GM18526 (cell line): Measurements from ENCODE around the gene TEFM.

Experiments
- POLR2A ChIP-seq: IDR thresholded peaks from 3 replicates; pipeline ENCODE4 v1.6.1; 2011; ENCODE audit not compliant: insufficient read length; ENCODE audit errors: extremely low read depth

Gene TEFM

DNA sequence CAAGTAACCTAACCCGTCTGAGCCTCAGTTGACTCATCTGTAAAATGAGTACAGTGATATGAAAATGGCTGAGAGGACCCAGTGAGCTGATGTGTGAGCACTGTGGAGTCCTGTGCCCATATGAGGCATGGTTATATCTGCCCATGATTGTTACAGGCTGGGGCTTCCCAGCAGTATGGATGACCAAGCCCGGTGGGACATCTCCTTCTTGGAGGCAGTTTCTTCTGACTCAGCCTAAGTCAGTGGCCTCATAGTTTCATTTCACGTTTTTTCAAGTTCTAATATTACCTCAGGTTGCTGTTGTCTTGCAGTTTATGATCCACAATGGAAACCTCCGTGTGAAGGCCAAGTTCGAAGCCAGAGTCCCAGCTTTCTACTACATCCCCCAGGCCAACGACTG lies 20.5 kb upstream of the TEFM start:
- TF ChIP-seq POLR2A = no peak

DNA sequence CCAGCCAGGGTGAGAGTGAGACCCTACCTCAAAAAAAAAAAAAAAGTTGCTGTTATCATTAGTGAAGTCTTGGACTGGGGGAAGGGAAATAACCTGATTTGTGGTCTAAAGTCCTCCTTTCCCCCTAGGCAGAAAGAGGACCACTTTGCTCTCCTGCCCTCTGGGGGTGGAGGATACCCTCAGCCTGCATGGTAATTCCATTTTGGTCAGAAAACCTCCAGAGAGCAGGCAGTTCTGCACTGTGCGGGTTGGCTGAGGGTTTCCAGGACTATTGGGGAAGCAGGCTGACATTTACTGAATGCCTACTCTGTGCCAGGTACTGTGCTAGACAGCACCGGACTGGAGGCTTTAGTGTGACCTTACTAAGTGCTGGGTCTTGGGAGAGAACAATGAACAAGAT lies 18.3 kb upstream of the TEFM start:
- TF ChIP-seq POLR2A = no peak

DNA sequence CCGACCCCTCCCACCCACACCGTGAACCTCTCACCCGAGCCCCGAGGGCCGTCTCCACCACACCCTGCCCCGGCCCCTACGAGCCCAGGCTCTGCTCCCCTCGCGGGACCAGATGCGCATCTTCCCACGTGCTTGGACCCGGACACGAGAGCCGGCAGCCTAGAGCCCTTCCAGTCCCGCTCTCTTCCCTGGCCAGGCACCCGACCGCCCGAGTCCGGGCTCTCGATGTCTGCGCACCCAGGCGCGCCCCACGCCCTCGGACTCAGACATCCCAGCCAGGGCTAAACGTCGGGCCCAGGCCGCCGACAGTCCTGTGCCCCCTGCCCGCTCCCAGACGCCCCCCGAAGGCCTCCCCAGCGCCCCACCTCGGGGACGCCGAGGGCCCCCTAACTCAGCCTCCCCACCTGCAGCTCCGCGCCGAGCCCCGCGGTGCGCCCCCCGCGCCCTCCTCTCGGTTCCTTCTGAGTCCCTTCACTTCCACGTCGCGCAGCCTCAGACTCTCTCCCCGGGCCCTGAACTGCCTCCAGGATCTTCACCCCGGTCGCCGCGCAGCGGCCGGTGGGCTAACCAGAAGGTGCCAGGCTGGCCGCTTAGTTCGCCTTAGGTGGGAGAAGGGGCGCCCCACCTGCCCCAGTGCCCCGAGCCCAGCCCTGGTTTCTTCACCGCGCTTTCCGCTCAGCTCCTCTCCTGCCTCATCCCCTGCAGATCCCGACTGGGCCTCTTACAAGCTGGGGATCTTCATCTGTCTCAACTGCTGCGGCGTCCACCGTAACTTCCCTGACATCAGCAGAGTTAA lies 16.4 kb upstream of the TEFM start:
- TF ChIP-seq POLR2A = no peak

DNA sequence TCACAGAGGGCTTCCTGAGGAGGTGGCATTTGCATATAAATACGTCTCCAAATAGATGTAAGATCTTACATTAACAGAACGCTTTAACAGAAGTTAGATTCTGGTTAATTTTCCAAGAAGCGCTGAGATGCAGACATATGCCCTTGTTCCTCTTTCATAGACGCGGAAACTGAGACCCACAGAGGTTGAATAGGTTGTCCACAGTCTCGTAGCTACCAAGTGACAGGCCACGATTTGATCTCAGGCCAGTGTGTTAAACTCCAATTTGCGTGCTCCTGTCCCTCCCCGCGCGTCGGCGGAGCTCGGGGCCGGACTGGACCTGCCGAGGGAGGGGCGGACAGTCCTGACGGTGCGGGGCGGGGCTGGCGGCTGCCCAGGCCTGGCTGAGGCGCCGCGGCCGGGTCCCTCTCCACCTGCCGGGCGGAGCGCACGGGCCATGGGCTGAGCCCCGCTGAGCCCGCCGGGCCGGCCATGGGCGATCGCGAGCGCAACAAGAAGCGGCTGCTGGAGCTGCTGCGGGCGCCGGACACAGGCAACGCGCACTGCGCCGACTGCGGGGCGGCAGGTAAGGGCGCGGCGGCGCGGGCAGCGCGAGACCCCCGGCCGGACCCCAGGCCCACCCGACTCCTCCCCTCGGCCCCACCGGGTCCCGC lies 15.6 kb upstream of the TEFM start, which contains the start of gene ADAP2:
ADAP2 (plus strand) TSS at position 402 of the 653 bp plus-strand sequence; CDS start at position 472, 70 bp downstream.
- no peak for TF ChIP-seq POLR2A

DNA sequence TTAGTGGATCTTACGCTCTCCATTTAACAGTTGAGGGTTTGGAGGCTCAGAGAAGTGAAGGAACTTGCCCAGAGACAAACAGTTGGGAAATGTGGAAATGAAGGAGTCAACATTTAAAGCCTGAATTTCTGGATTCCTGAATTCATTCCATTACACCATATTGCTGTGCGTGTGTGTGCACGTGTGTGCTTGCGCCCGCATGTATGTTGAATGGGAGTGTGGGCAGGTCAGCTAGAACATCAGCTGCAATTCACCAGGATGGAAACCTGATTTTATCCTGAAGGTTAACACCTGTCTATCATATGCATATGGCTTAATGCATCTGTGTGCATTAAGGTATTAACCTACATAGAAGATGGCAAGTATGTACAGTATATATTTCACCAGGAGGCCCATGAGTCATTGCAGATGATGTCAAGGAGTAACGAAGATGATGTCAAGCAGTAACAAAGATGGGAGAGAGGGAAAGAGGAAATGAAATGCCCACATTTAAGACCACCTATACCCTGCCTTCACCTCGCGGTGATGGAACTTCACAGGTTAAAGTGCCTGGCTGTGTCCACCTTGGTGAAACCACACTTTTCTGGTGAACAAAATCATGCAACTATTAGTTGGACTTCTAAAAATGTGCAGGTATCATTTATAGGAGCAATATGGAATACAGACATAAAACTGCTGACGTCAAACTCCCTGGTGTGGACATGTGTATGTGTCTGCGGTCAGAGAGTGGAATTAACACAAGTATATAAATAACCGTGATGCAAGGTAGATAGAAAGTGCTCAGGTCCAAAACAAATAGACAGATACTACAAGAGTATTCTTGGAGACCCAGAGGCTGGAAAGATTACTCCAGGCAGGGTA lies 14.9 kb upstream of the TEFM start:
- TF ChIP-seq POLR2A = no peak

DNA sequence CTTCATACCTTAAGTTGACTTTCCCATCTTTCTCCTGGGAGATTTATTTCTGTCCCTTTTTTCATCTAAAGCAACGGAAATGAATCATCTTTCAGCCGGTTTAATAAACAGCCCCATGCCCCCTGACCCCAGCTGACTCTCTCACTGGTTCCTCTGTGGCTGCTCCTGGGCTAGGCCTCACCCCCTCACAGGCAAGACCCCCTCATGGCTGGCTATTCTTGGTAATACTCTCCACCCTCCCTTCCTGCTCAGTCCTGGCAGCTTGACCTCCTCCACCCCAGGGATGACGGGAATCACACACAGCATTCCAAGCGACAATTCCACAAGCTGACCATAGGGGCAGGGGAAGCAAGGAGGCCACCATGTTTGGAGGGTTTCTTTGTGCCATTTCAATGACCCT lies 14.2 kb upstream of the TEFM start:
- no peak for TF ChIP-seq POLR2A

DNA sequence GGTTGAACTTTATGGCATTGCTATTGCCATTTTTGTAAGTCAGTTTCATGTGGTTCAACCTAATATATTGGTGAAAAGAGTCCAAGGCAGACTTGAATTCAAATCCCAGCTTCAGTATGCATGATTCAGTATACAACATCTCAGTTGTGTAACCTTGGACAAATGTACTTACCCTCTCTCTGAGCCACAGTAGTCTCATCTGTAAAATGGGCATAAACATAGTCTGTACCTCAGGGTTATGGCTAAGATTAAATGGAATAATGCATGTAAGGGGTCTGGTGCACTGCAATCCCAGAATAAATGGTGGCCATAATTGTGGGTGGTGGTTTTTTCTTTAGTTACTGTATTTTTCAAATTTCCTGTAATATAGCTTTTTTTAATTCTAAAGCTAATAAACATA lies 11.0 kb upstream of the TEFM start:
- TF ChIP-seq POLR2A = no peak

DNA sequence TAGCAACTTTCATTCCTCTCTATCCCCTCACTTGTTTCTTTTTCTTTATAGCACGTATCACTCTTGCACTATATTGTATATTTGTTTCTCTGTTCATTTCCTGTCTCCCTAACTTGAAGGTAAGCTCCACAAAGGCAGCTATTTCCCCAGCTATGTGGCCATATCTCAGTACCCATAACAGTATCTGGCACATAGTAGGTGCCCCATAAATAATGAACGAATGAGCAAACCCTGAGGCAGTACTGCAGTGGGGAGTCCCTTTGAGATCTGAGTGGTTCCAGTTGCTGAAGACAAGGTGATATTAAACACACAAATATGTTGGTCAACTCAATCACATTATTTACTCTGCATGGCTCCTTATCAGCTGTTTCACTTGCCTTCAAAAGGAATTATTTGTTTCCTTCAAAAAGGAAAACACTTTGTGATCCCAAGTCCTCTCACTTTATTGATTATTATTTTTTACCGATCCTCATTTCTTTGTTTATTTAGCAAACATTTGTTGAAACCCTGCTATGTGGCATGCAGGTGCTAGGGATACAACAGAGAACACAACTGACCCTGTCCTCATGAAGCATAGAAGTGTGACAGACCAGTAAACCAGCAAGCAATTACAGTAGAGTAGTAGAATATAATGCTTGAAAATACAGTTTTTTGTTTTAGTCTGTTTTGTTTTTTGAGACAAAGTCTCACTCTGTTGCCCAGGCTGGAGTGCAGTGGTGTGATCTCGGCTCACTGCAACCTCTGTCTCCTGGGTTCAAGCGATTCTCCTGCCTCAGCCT lies 10.0 kb upstream of the TEFM start:
- no peak for TF ChIP-seq POLR2A

DNA sequence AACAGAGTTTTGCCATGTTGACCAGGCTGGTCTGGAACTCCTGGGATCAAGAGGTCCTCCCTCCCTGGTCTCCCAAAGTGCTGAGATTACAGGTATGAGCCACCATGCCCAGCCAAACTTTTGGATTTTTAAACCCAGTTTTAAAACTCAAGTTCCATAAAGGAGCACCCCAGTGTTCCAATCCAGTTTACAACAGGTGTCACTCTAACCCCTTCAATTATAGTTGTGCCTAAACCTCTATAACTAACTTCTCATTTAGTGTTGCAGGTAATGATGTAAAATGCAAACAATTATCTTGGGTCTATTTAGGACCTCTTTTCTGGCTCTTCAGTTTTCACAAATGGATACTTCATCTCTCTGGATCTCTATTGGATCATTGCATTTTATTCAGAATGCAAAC lies 7.9 kb upstream of the TEFM start:
- TF ChIP-seq POLR2A = no peak

DNA sequence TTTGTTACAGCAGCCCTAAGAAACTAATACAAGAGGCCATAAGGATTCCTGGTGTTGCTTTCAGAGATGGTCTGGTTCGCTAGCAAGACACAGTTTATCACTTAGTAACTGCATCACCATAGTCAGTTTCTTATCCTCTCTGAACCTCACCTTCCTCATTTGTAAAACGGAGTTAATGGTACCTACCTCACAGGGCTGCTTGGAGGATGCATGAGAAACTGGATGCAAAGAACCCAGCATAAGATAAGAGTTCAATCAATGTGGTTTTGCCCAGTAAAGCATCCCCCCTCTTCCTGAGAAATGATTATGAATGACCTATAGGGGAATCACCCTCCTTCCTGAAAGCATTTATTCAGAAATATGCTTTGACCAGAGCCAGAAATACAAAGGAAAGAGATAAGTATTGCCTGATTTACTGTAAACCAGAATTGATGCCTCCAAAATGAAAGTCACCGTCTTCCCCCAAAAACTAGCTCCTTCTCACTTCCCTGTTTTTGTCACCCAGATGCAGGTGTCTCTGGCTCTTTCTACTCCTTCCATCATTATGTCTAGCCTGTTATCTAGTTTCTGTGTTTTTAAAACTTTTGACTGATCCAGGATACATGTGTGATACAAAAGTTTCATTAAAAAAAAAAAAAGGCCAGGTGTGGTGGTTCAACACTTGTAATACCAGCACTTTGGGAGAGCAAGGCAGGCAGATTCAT lies 2.8 kb upstream of the TEFM start:
- no peak for TF ChIP-seq POLR2A

DNA sequence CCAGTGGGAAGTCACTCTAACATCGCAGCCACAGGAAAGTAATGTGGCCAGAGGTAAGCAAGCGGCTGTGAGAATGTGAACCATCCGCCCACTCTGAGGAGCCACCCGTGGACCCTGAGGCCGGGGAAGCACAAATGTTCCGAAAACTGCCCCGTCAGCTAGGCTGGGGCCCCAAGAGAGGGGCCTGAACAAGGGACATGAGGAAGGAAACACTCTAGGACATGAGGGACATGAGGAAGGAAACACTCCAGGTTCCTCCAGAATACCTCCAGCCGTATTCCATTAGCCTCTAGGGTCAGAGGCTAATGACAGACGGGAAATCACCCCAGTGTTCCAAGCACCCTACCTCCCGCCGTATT lies 317 bp downstream of the TEFM start:
- TF ChIP-seq POLR2A = no peak

DNA sequence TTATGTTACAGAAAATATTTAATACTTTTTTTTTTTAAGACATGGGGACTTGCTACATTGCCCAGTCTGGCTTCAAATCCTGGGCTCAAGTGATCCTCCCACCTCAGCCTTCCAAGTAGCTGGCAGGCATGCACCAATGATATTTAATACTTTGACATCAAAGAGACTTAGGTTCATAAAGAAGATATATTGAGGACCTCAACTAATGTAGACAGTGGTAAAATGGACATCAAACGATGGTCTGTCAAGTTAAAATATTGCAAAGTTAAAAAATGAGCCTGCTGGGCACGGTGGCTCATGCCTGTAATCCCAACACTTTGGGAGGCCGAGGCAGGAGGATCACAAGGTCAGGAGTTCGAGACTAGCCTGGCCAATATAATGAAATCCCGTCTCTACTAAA lies 8.7 kb downstream of the TEFM start:
- no peak for TF ChIP-seq POLR2A

DNA sequence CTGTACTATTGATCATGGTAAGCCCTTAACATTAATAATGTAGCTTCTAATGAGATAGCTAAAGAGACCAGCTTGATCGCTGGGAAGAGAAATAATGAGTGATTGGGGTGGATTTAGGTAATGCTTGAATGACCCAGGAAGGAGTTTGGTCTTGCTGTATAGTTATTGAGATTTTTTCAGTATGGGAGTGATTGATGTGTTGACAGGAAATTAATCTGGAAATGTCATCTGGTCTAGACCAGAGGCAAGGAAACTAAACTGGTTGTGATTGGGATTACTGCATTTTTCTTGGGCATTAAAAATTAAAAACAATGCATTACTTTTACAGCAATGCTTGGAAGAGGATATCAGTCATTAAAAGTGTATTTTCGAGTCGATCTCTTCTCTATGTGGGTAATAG lies 11.8 kb downstream of the TEFM start:
- TF ChIP-seq POLR2A = no peak

DNA sequence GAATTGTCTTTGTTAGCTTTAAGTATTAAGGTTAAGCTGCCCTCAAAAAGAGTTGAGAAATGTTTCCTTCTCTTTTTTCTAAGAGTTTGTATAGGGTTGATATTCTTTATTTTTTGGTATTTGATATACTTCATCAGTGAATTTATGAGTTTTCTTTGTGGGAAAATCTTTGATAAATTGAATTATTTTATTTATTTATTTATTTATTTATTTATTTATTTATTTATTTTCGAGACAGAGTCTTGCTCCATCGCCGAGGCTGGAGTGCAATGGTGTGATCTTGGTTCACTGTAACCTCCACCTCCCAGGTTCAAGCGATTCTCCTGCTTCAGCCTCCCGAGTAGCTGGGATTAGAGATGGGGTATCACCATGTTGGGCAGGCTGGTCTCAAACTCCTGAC lies 19.9 kb downstream of the TEFM start:
- TF ChIP-seq POLR2A = no peak
